GM23338 (cell line): Measurements from ENCODE around the gene SELENOT. TPM values are rescaled to one million over a fixed set of nuclear protein-coding genes. Genes with fewer than 3 reads are reported as not detected.

Source experiments
- ATAC-seq: fragments of 200-7000 bp; cut with Tn5 transposase; 3 replicates; pipeline ENCODE4 v1.9.1; 2020
- DNase-seq: peaks from one replicate; pipeline ENCODE4 v3.0.0-alpha.2; 2015; ENCODE audit warnings: low spot score
- H2AFZ ChIP-seq: fragments of 200-600 bp; sonication (generic); 2 replicates; pipeline ENCODE4 v1.8.0; 2016; ENCODE audit warnings: antibody characterized with exemption, mild to moderate bottlenecking, moderate library complexity
- H3F3A ChIP-seq: fragments of 200-600 bp; sonication (generic); replicated peaks from 2 replicates; pipeline ENCODE4 v1.8.0; 2017; ENCODE audit warnings: antibody characterized with exemption, mixed run types, low read depth
- H3K27ac ChIP-seq: fragments of 200-600 bp; sonication (generic); 2 replicates; pipeline ENCODE4 v1.6.1; 2016; ENCODE audit warnings: low read depth
- H3K27me3 ChIP-seq: fragments of 200-600 bp; sonication (generic); 2 replicates; pipeline ENCODE4 v1.8.0; 2016; ENCODE audit warnings: mild to moderate bottlenecking, mixed run types, moderate library complexity; ENCODE audit not compliant: insufficient read depth
- H3K36me3 ChIP-seq: fragments of 200-600 bp; sonication (generic); 2 replicates; pipeline ENCODE4 v1.8.0; 2016; ENCODE audit warnings: mild to moderate bottlenecking; ENCODE audit not compliant: insufficient read depth
- H3K4me1 ChIP-seq: fragments of 200-600 bp; sonication (generic); 2 replicates; pipeline ENCODE4 v1.8.0; 2016; ENCODE audit warnings: mild to moderate bottlenecking, moderate library complexity; ENCODE audit not compliant: insufficient read depth
- H3K4me2 ChIP-seq: fragments of 200-600 bp; sonication (generic); 2 replicates; pipeline ENCODE4 v1.7.1; 2017; ENCODE audit warnings: mixed run types
- H3K4me3 ChIP-seq: fragments of 200-600 bp; sonication (generic); 2 replicates; pipeline ENCODE4 v1.6.1; 2016; ENCODE audit warnings: mixed run types
- H3K79me2 ChIP-seq: fragments of 200-600 bp; sonication (generic); replicated peaks from 2 replicates; pipeline ENCODE4 v1.8.0; 2017; ENCODE audit warnings: mild to moderate bottlenecking; ENCODE audit not compliant: insufficient read depth
- H3K9me2 ChIP-seq: fragments of 200-600 bp; sonication (generic); 2 replicates; pipeline ENCODE4 v1.8.0; 2017; ENCODE audit not compliant: insufficient read depth
- H4K20me1 ChIP-seq: fragments of 200-600 bp; sonication (generic); replicated peaks from 2 replicates; pipeline ENCODE4 v1.8.0; 2017; ENCODE audit warnings: mild to moderate bottlenecking; ENCODE audit not compliant: insufficient read depth
- H3K27ac Mint-ChIP-seq: 2 replicates; pipeline ENCODE4 v1.8.0; 2020; ENCODE audit warnings: inconsistent platforms, mild to moderate bottlenecking, moderate library complexity, mixed read lengths
- H3K27me3 Mint-ChIP-seq: 3 replicates; pipeline ENCODE4 v1.8.0; 2022; ENCODE audit warnings: low read depth, mild to moderate bottlenecking, moderate library complexity, mixed read lengths, inconsistent platforms; ENCODE audit not compliant: insufficient read depth, poor library complexity
- H3K36me3 Mint-ChIP-seq: 3 replicates; pipeline ENCODE4 v1.8.0; 2021; ENCODE audit warnings: low read depth, mild to moderate bottlenecking, inconsistent platforms, moderate library complexity, mixed read lengths
- H3K4me1 Mint-ChIP-seq: 3 replicates; pipeline ENCODE4 v1.8.0; 2020; ENCODE audit warnings: mild to moderate bottlenecking, inconsistent platforms, mixed read lengths
- H3K4me3 Mint-ChIP-seq: 3 replicates; pipeline ENCODE4 v1.8.0; 2021; ENCODE audit warnings: moderate library complexity, mild to moderate bottlenecking, inconsistent platforms, mixed read lengths
- H3K9me3 Mint-ChIP-seq: 3 replicates; pipeline ENCODE4 v1.8.0; 2020; ENCODE audit warnings: moderate library complexity, mild to moderate bottlenecking, inconsistent platforms, mixed read lengths
- CTCF ChIP-seq, 2 experiments: fragments of 200-600 bp in 1 of 2; sonication (generic) in 1 of 2; conservative IDR thresholded peaks; 2 replicates each; pipeline versions ENCODE4 v1.5.1 to v1.6.1; 2016 to 2017; ENCODE audit warnings: antibody characterized with exemption in 2 of 2, low read depth in 2 of 2, mild to moderate bottlenecking in 2 of 2, moderate library complexity in 1 of 2
- EZH2phosphoT487 ChIP-seq: fragments of 200-600 bp; sonication (generic); IDR thresholded peaks from one replicate; pipeline ENCODE4 v1.8.1; 2018; ENCODE audit warnings: antibody characterized with exemption; ENCODE audit not compliant: unreplicated experiment
- JUNB ChIP-seq: IDR thresholded peaks from one replicate; pipeline ENCODE4 v1.6.1; 2016; ENCODE audit warnings: antibody characterized with exemption; ENCODE audit not compliant: unreplicated experiment
- POLR2AphosphoS5 ChIP-seq: IDR thresholded peaks from 2 replicates; pipeline ENCODE4 v1.6.1; 2016; ENCODE audit warnings: antibody characterized with exemption, low read depth
- ZNF462 ChIP-seq: fragments of 250-450 bp; sonication (Bioruptor Pico); IDR thresholded peaks from 2 replicates; pipeline ENCODE4 v1.5.0; 2020; ENCODE audit warnings: mild to moderate bottlenecking, moderate library complexity
- polyA plus RNA-seq: library from polyadenylated mRNA; unstranded; fragments of >200 nt; fragmentation: Nextera tagmentation; extraction: Ambion mirVana; gene quantifications from 2 replicates; pipeline ENCODE4 v1.2.1, GENCODE V29; 2016
- total RNA-seq: library from RNA; depleted of rRNA; stranded (reverse); fragments of >200 nt; shearing (Covaris generic); gene quantifications from 2 replicates; pipeline ENCODE4 v1.2.3, GENCODE V29; 2014

Gene SELENOT
- total and polyA plus RNA-seq, 2 experiments from 2014 or later, result 56.1 to 61.3 TPM

- TF ChIP-seq ZNF462, result no peak
- TF ChIP-seq CTCF (conservative IDR thresholded peaks at IDR 0.05; ENCODE audit: low read depth in 2 of 2), result no peak
Observed at GRCh38 chr3:150653110-150653561, 50.0 kb downstream of the SELENOT start (continued).

GRCh38 chr3:150656316-150656715 lies 53.2 kb downstream of the SELENOT start:
- H3K27me3 ChIP-seq, result no peaks in the 10 kb centered on the region
- DNase-seq (no peak), ATAC-seq (no peak)
- no peak overlapping the region for H3K4me3 ChIP-seq
- Mint-ChIP-seq H3K36me3 (no peaks in the 10 kb centered on the region), H3K27me3 (no peaks in the 10 kb centered on the region), H3K9me3 (no peaks in the 10 kb centered on the region), H3K4me3 (no peak overlapping the region), H3K27ac (no peak overlapping the region), H3K4me1 (peaks cover 4% of the 10 kb centered on the region; the same call in 2 of the 3 replicates)
- H3K9me2 ChIP-seq, result no peaks in the 10 kb centered on the region
- H3K27ac ChIP-seq, result no peak overlapping the region
- no peaks in the 10 kb centered on the region for H3F3A ChIP-seq
- 0 out of 2 replicates have a peak overlapping the region, but pooled peaks have one; percentile 27 for H3K4me2 ChIP-seq
- H3K36me3 ChIP-seq, result no peaks in the 10 kb centered on the region
- peak overlapping the region; percentile 53; the same call in 1 of the 2 replicates for H2AFZ ChIP-seq
- no peaks in the 10 kb centered on the region for H4K20me1 ChIP-seq
- H3K79me2 ChIP-seq, result no peaks in the 10 kb centered on the region
- 0 out of 2 replicates have a peak, but pooled peaks cover 6% of the 10 kb centered on the region for H3K4me1 ChIP-seq
- TF ChIP-seq EZH2phosphoT487 (no peak), POLR2AphosphoS5 (no peak), ZNF462 (no peak), JUNB (no peak)
